HG03457 (cell line): ENCODE results near the gene DNAJB2.
"Not testable (repeated sequence)": the region's sequence is repeated elsewhere in the genome, so short reads cannot be mapped to it uniquely, and the experiment has no call there.

ENCODE experiments used
- ATAC-seq: cut with Tn5 transposase; IDR thresholded peaks from one replicate; pipeline ENCODE4 v1.9.1; 2021; ENCODE audit warnings: moderate number of reproducible peaks; ENCODE audit not compliant: unreplicated experiment

Gene DNAJB2

GRCh38 chr2:219298759-219299371, 19.7 kb downstream of the DNAJB2 start:
- no peak for ATAC-seq

DNA sequence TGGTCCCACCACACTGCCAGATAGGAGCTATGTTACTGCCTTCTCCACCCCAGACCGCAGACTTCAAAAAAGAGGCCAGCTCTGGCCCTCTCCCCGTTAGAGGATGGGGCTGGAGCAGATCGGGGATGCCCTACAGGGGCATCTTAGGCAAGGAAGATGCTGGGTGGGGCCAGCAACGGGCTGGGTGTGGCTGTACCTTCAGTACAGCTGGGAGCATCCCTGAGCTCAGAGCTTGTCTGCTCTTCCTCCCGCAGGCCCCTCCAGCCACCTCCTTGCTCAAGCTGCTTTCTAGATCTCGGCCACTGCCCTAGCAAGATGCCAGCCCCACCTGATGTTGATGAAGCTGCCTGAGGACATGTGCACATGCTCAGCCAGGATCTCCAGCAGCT, 20.2 kb downstream of the DNAJB2 start:
- no peak for ATAC-seq

- no peak for ATAC-seq
Observed at GRCh38 chr2:219300022-219300421, 20.9 kb downstream of the DNAJB2 start.

GRCh38 chr2:219302412-219302968, 23.3 kb downstream of the DNAJB2 start:
- ATAC-seq, result no peak

- no peak for ATAC-seq
Observed at GRCh38 chr2:219304223-219304622, 25.1 kb downstream of the DNAJB2 start.

- ATAC-seq, result no peak
Observed at GRCh38 chr2:219306047-219306446, 26.9 kb downstream of the DNAJB2 start.

DNA sequence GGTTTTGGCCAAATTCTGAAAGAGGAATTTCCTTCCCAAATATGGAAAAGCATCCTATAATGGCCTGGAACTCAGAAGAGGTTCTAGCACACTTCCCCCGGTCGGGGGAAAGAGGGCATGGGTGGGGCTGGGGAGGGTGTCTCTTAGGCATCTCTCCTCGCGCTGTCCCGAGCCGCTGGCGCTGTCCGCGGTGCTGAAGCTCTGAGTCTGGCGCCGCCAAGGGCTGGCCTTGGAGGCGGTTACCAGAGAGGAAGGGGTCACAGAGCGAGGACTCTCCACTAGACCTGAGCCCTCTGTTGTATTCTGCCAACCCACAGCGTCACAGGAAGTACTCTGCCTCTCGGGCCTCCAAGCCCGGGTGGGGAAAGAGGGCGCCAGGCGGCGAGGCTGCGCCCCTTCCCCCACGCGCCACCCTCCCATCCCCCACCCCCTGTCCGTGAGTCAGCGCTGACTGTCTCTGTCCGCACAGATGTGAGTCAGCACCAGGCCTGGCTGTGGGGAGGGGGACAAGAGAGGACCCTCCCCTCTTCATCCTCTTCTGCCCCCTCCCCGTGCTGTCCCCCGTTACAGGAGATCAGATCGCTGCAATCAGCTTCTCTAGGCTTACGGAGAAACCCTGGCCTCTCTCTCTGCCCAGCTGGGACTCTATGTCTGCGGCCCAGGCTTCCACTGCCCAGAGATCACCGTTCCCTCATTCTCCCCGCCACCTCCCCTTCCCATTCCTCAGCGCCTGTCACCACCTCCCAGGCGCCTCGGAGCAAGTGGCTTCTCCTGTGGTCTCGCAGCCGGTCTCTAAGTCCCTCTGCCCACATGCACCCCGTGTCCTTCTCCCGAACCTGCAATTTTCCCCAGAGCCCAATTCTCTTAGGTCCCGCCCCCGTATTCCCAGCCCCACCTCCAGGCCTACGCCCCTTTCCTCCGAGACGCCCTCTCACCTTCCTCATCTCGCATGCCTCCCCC, 29.3 kb downstream of the DNAJB2 start:
- ATAC-seq, result no peak

DNA sequence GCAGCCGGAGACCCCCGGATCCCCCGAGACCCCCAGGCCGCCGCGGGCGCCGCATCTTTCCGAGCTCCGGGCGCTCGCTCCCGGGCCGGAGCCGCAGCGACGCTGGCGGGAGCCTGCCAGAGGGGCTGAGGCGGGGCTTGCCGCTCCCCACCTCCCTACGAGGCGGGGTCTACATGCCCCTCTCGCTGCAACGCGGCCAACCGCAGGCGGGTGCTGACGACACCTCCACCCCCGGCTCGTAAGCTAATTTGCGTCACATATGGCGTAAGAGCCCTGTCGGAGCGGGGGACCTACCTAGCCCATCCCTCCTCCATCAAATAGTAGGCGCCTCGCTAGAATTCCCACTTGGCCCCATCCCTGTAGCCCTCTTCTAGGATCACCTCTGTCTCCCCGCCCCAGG, 30.1 kb downstream of the DNAJB2 start, which contains the start of gene PTPRN:
Gene PTPRN, minus strand, starts transcription at position 124 of the 400 bp plus-strand sequence. Its CDS starts 69 bp downstream, at position 55.
- ATAC-seq, result no peak

GRCh38 chr2:219312683-219313263, 33.6 kb downstream of the DNAJB2 start:
- not testable (repeated sequence) for ATAC-seq

- no peak for ATAC-seq
Observed at GRCh38 chr2:219314804-219315468, 35.8 kb downstream of the DNAJB2 start.

DNA sequence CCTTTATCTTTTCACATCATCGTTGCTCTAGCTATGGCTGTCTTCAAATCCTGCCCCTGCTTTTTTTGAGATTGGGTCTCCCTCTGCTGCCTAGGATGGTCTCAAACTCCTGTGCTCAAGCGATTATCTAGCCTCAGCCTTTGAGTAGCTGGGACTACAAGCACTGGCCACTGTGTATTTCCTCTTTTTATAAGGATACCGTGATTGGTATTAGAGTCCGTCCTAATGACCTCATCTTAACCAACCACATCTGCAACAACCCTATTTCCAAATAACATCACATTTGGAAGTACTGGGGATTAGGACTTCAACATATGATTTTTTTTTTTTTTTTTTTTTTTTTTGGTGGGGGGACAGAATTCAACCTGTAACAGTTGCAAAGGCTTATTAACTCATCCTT, 44.3 kb downstream of the DNAJB2 start:
- ATAC-seq, result no peak

GRCh38 chr2:219325136-219325535, 46.0 kb downstream of the DNAJB2 start:
- no peak for ATAC-seq

GRCh38 chr2:219325657-219326315, 46.6 kb downstream of the DNAJB2 start:
- ATAC-seq, result no peak

DNA sequence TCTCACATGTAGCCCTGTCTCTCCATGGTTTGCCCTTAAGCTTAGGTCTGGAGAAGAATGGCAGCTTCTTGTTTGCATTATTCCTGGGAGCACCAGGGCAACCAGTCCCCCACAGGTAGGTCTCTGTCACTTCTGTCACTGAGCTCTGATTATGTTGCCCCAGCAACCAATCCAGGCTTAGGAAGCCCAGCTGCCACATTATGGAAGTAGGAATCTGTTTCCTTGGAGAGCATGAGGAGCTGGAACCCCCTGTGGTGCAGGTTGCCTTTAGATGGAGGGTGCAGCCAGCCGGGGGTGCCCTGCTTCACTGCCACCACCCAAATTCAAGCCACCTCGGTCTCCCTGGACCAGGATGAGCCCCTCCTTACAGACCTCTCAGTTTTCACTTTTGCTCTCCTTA, 48.6 kb downstream of the DNAJB2 start:
- ATAC-seq, result no peak

DNA sequence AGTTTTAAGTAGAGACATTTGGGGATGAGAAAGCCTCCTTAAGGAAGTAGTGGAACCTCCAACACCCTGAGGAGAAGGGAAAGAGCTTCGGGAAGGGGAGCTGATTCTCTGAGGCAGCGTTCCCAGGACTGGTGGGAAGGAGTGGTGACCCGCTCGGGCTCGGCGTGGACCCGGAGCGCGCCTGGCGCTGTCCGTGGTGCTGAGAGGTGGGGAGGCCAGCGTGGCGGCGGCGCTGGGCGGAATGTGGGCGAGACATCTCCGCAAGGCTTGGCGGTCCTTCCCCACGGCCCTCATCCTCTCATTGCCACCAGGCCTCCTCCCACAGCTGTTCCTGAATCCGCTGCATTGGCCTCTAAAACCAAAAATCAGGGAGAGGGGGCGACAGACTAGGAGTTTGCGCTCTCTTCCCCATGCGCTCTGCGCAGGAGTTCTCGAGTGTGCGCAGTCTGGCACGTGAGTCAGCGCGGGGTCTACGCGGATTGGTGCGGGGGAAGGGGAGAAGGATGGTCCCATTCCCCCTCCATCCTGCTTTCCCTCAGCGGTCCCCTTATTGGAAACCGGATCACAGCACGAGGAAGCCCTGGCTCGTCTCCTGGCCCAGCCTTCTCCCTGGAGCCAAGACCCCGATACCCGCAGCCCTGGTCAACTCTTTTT, 52.5 kb downstream of the DNAJB2 start:
- no peak for ATAC-seq

GRCh38 chr2:219332542-219332941, 53.4 kb downstream of the DNAJB2 start, which contains the start of gene RESP18:
TSS of gene RESP18 (minus strand) at chr2:219332744.
- no peak for ATAC-seq

GRCh38 chr2:219334076-219334475, 54.9 kb downstream of the DNAJB2 start:
- no peak for ATAC-seq

- ATAC-seq, result no peak
Observed at GRCh38 chr2:219335373-219335786, 56.2 kb downstream of the DNAJB2 start.
